Coronary artery (tissue), 2 donors: Measurements from ENCODE around the gene MAPKAPK2.

Source experiments
- DNase-seq: peaks from one replicate; pipeline ENCODE4 v3.0.0-alpha.2; 2017; ENCODE audit warnings: low spot score
- H3K27ac ChIP-seq, 2 donors: fragments of 200-600 bp; sonication (generic); one replicate each; pipeline ENCODE4 v1.5.1; 2016 to 2019
- H3K4me3 ChIP-seq: fragments of 200-600 bp; sonication (generic); 2 replicates; pipeline ENCODE4 v1.5.1; 2016; ENCODE audit warnings: mild to moderate bottlenecking, moderate library complexity
- CTCF ChIP-seq: fragments of 200-600 bp; sonication (generic); IDR thresholded peaks from one replicate; pipeline ENCODE4 v1.5.1; 2019; ENCODE audit warnings: antibody characterized with exemption

MAPKAPK2 gene

GRCh38 chr1:206674745-206675175 lies 9.9 kb upstream of the MAPKAPK2 start:
- H3K27ac ChIP-seq, result peak overlapping the region; percentile 78 to 80
- TF ChIP-seq CTCF, result no peak
- H3K4me3 ChIP-seq, result no peak overlapping the region
- peak; percentile 88 for DNase-seq

DNA sequence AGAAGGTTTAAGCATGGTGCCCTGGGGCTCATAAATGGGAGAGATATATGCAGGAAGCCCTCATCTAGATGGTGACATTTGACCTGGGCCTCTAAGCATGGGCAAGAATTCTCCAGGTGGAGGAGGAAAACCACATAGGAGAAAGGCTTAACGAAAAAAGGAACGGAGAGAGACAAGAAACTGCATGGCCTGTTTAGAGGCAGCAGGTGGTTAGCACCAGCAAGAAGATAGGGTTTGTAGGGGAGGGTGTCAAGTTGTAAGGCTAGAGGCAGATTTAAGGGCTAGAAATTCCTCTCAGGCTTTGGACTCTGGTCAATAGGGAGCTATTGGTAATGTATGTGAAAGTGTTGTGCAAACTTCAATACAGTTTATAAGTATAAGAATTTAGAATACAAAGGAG lies 8.2 kb upstream of the MAPKAPK2 start:
- TF ChIP-seq CTCF, result no peak
- no peak overlapping the region for H3K27ac ChIP-seq
- H3K4me3 ChIP-seq, result no peak overlapping the region
- DNase-seq, result no peak

GRCh38 chr1:206678490-206678889 lies 6.2 kb upstream of the MAPKAPK2 start:
- Histone ChIP-seq H3K4me3 (no peak overlapping the region), H3K27ac (no peak overlapping the region)
- no peak for DNase-seq
- TF ChIP-seq CTCF, result no peak

- DNase-seq, result no peak
Observed at GRCh38 chr1:206679738-206680211, 4.9 kb upstream of the MAPKAPK2 start.

DNA sequence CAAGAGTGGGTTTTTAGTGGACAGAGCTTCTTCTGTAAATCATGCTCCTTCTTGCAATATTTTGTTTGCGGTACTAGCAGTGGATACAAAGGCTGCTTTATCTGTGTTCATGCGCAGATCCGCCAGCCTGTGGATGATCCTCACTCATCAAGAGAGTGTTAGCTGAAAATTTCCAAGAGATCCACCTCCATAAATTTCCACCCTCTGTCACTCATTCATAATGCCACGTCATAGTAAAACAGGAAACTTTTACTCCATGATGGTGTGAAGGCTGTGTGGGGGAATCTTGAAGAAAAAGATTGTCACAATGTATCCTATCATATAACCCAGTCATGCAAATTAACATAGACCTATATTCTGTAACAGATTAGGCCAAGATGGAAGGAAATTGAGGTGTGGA lies 4.4 kb upstream of the MAPKAPK2 start:
- no peak for TF ChIP-seq CTCF
- Histone ChIP-seq H3K27ac (no peak overlapping the region), H3K4me3 (no peak overlapping the region)
- DNase-seq, result no peak

More at GRCh38 chr1:206679738-206680211, 4.9 kb upstream of the MAPKAPK2 start:
- Histone ChIP-seq H3K4me3 (no peak overlapping the region), H3K27ac (no peak overlapping the region)
- TF ChIP-seq CTCF, result no peak

DNA sequence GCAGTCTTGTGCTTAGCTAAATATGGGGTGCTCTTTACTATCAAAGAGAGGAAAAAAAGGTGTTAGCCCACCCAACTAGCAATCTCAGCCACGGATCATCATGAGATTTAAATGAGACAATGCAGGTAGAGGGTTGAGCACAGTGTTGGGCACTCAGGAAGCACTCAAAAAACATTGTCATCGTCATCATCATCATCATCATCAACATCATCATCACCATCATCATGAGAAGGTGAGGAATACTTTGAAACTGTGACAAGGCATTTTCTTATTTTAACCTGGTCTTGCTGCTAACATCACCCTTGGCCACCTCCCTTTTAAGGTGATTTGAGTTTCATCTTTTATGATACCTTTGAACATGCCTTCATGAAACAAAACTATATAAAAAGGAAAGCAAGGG lies 3.3 kb upstream of the MAPKAPK2 start:
- H3K27ac ChIP-seq, result no peak overlapping the region

More for the DNA sequence above, 3.3 kb upstream of the MAPKAPK2 start:
- no peak overlapping the region for H3K4me3 ChIP-seq
- no peak for DNase-seq
- no peak for TF ChIP-seq CTCF
